Suppressor macrophage (primary cell): ENCODE measurements around the gene RAI2.
A peak's percentile ranks its signal among the peaks of the same experiment; 100 is the strongest.

ENCODE experiments used
- DNase-seq, 4 experiments: peaks; one replicate each; pipeline ENCODE4 v3.0.0-alpha.2; 2020 to 2022
- total RNA-seq, 17 experiments: gene quantifications; one replicate each; lab custom pipeline; 2026; ENCODE audit warnings: mixed read lengths in 6 of 17, inconsistent platforms in 3 of 17; lab: John Stamatoyannopoulos, UW

RAI2 gene
- 0 to 0.88 (median 0) reads per million in 17 experiments for total RNA-seq

GRCh38 chrX:17860811-17861488, at the start of gene RAI2:
RAI2 (minus strand) TSS chrX:17861298; CDS start chrX:17802010, 59,288 bp downstream.
- peak in 1 of 4 experiments; percentile 11 for DNase-seq

- no peak for DNase-seq
These were observed 27.3 kb upstream of the RAI2 start for GRCh38 chrX:17888421-17888820.

- no peak for DNase-seq
These were observed 21.6 kb upstream of the RAI2 start for GRCh38 chrX:17882680-17883079.

- DNase-seq, result no peak
These were observed 17.1 kb upstream of the RAI2 start for GRCh38 chrX:17878028-17878670.

- DNase-seq, result no peak
These were observed 15.0 kb upstream of the RAI2 start for GRCh38 chrX:17876135-17876534.

GRCh38 chrX:17869580-17869979, 8.5 kb upstream of the RAI2 start:
- no peak for DNase-seq

- DNase-seq, result no peak
These were observed 452 bp upstream of the RAI2 start for GRCh38 chrX:17861489-17862011.

GRCh38 chrX:17860179-17860780, 818 bp downstream of the RAI2 start:
- DNase-seq, result no peak

- DNase-seq, result no peak
These were observed 1.4 kb downstream of the RAI2 start for GRCh38 chrX:17859609-17860178.

GRCh38 chrX:17854531-17854930, 6.6 kb downstream of the RAI2 start:
- DNase-seq, result no peak

GRCh38 chrX:17854069-17854468, 7.0 kb downstream of the RAI2 start:
- no peak for DNase-seq

GRCh38 chrX:17851874-17852273, 9.2 kb downstream of the RAI2 start:
- no peak for DNase-seq

- no peak for DNase-seq
These were observed 12.4 kb downstream of the RAI2 start for GRCh38 chrX:17848545-17849265.

- no peak for DNase-seq
These were observed 15.1 kb downstream of the RAI2 start for GRCh38 chrX:17846045-17846444.

GRCh38 chrX:17844236-17844635, 16.9 kb downstream of the RAI2 start:
- DNase-seq, result no peak

- peak in 3 of 4 experiments; percentile 15 to 26 (median 17) for DNase-seq
These were observed 18.2 kb downstream of the RAI2 start for GRCh38 chrX:17842769-17843525.

GRCh38 chrX:17839269-17839668, 21.8 kb downstream of the RAI2 start:
- DNase-seq, result no peak

GRCh38 chrX:17836830-17837229, 24.3 kb downstream of the RAI2 start:
- DNase-seq, result no peak

- no peak for DNase-seq
These were observed 27.1 kb downstream of the RAI2 start for GRCh38 chrX:17833954-17834353.

- DNase-seq, result no peak
These were observed 29.8 kb downstream of the RAI2 start for GRCh38 chrX:17831255-17831654.

- no peak for DNase-seq
These were observed 30.9 kb downstream of the RAI2 start for GRCh38 chrX:17830211-17830610.

GRCh38 chrX:17829566-17829965, 31.5 kb downstream of the RAI2 start:
- DNase-seq, result no peak
